ENCODE data around the gene STEAP1B. TPM values are rescaled to one million over a fixed set of nuclear protein-coding genes. Genes with fewer than 3 reads are reported as not detected.

STEAP1B gene
- total RNA-seq, 1 experiment from 2014 or later: 3.2 TPM

DNA sequence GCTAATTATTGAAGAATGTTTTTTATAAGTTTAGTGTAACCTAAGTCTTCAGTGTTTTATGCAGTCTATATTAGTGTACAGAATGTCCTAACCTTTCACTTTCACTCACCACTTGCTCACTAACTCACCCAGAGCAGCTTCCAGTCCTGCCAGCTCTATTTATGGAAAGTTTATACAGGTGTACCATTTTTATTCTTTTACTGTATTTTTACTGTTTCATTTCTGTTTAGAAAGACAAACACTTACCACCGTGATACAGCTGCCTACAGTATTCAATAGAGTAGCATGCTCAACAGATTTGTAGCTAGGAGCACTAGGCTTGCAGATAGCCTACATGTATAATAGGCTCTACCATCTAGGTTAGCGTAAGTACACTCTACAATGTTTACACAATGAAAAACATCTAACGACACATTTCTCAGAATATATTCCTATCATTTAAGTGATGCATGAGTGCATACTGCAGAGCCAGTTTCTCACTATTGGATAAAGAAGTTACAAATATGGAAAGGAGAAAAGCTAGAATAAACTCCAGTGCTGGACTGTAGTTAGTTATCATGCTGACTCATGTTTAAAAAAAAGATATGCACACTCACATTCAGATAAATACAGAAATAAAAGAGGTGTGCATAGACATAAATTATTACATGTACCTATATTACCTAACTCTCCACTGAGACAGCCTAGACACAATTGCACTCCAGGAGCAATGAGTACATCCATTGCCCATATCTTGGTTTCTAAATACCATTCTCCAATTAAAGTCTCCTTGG is 30.4 kb downstream of the STEAP1B start:
- Histone ChIP-seq H3K23me2 (ENCODE audit: insufficient read length, low read depth, low read length, poor library complexity, severe bottlenecking) (no peaks in the 10 kb centered on the region), H2BK20ac (ENCODE audit: low read depth, low read length, poor library complexity, severe bottlenecking) (no peak overlapping the region), H3K14ac (ENCODE audit: insufficient read depth, low read length) (no peak overlapping the region), H3K18ac (ENCODE audit: insufficient read length, low read depth, low read length) (no peak overlapping the region), H3K27ac (ENCODE audit: insufficient read length, low read depth, low read length) (no peak overlapping the region), H3K79me2 (ENCODE audit: insufficient read depth, low read length) (no peaks in the 10 kb centered on the region), H3K23ac (ENCODE audit: insufficient read length, low read depth, low read length) (no peak overlapping the region), H3K4ac (ENCODE audit: low read depth, low read length) (no peak overlapping the region), H4K20me1 (ENCODE audit: control insufficient read depth, insufficient read depth, insufficient read length) (no peaks in the 10 kb centered on the region), H3K27me3 (ENCODE audit: insufficient read depth, low read length) (no peaks in the 10 kb centered on the region), H3T11ph (ENCODE audit: low read length) (no peak overlapping the region), H3K4me1 (ENCODE audit: insufficient read depth, low read length) (no peaks in the 10 kb centered on the region), H4K5ac (ENCODE audit: insufficient read length, low read depth, low read length) (no peak overlapping the region), H2AK5ac (ENCODE audit: insufficient read length, low read length) (no peak overlapping the region), H2BK120ac (ENCODE audit: low read depth, low read length, poor library complexity, severe bottlenecking) (no peak overlapping the region), H2BK5ac (ENCODE audit: insufficient read length, low read length) (no peak overlapping the region), H2BK15ac (ENCODE audit: low read depth, low read length) (no peak overlapping the region), H3K56ac (ENCODE audit: insufficient read length, low read depth, low read length) (no peak overlapping the region), H3K9me3 (ENCODE audit: control insufficient read depth, low read depth, low read length) (no peaks in the 10 kb centered on the region), H2AFZ (ENCODE audit: low read length) (no peak overlapping the region), H4K8ac (replicated peaks; ENCODE audit: insufficient read length, low read depth, low read length) (no peak overlapping the region), H3K9ac (ENCODE audit: extremely low read depth, insufficient read length, low read length) (no peak overlapping the region), H3K79me1 (ENCODE audit: insufficient read depth, low read depth, low read length, poor library complexity, severe bottlenecking) (no peaks in the 10 kb centered on the region), H2BK12ac (ENCODE audit: insufficient read length, low read depth, low read length) (no peak overlapping the region), H4K91ac (ENCODE audit: insufficient read length, low read depth, low read length) (no peak overlapping the region), H3K4me2 (ENCODE audit: insufficient read depth, insufficient read length, low read length) (no peak overlapping the region)
- TF ChIP-seq, protein P1, sequence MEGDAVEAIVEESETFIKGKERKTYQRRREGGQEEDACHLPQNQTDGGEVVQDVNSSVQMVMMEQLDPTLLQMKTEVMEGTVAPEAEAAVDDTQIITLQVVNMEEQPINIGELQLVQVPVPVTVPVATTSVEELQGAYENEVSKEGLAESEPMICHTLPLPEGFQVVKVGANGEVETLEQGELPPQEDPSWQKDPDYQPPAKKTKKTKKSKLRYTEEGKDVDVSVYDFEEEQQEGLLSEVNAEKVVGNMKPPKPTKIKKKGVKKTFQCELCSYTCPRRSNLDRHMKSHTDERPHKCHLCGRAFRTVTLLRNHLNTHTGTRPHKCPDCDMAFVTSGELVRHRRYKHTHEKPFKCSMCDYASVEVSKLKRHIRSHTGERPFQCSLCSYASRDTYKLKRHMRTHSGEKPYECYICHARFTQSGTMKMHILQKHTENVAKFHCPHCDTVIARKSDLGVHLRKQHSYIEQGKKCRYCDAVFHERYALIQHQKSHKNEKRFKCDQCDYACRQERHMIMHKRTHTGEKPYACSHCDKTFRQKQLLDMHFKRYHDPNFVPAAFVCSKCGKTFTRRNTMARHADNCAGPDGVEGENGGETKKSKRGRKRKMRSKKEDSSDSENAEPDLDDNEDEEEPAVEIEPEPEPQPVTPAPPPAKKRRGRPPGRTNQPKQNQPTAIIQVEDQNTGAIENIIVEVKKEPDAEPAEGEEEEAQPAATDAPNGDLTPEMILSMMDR (conservative IDR thresholded peaks at IDR 0.05): no peak
- Mint-ChIP-seq H3K4me3 (no peak overlapping the region), H3K36me3 (ENCODE audit: insufficient read depth in 1 of 3, low read depth in 3 of 3) (no peaks in the 10 kb centered on the region; a peak in 1 of 7 replicates), H3K4me1 (no peaks in the 10 kb centered on the region), H3K9me3 (no peaks in the 10 kb centered on the region), H3K27ac (no peak overlapping the region; a peak in 1 of 7 replicates), H3K27me3 (ENCODE audit: low read depth) (no peaks in the 10 kb centered on the region)
- no CpG with 5 or more reads among the region's 3 CpGs for WGBS (ENCODE audit: extremely low coverage, insufficient read length, low lambda C conversion rate)
- DNase-seq: no peak
